DND-41 (cell line): ENCODE results near the gene TMEM61.

Source experiments
- ATAC-seq: fragments of 200-7000 bp; cut with Tn5 transposase; 3 replicates; pipeline ENCODE4 v1.9.1; 2021; ENCODE audit warnings: low read depth; ENCODE audit not compliant: insufficient read depth
- DNase-seq: peaks from one replicate; pipeline ENCODE4 v3.0.0-alpha.2; 2020
- H2AFZ ChIP-seq: 2 replicates; pipeline ENCODE4 v1.6.0; 2012; ENCODE audit warnings: low read depth, low read length
- H3K27ac ChIP-seq: 2 replicates; pipeline ENCODE4 v1.5.1; 2012; ENCODE audit warnings: low read length, inconsistent platforms
- H3K27me3 ChIP-seq: fragments of 200-600 bp; sonication (generic); 2 replicates; pipeline ENCODE4 v1.6.0; 2012; ENCODE audit warnings: low read length, mild to moderate bottlenecking, inconsistent platforms; ENCODE audit not compliant: insufficient read depth, poor library complexity
- H3K36me3 ChIP-seq: 2 replicates; pipeline ENCODE4 v1.5.1; 2012; ENCODE audit warnings: low read length, inconsistent platforms; ENCODE audit not compliant: insufficient read depth
- H3K4me1 ChIP-seq: 2 replicates; pipeline ENCODE4 v1.5.1; 2012; ENCODE audit warnings: mild to moderate bottlenecking, low read length; ENCODE audit not compliant: insufficient read depth
- H3K4me2 ChIP-seq: 2 replicates; pipeline ENCODE4 v1.6.0; 2012; ENCODE audit warnings: mild to moderate bottlenecking, moderate library complexity, low read length, inconsistent platforms; ENCODE audit not compliant: insufficient read depth
- H3K4me3 ChIP-seq, 2 experiments: fragments of 200-600 bp in 1 of 2; shearing (Covaris generic) in 1 of 2; 2 replicates each; pipeline ENCODE4 v1.5.1; 2012 to 2016; ENCODE audit warnings: inconsistent platforms in 2 of 2, low read length in 2 of 2, mild to moderate bottlenecking in 2 of 2, low read depth in 1 of 2, moderate library complexity in 1 of 2
- H3K79me2 ChIP-seq: 2 replicates; pipeline ENCODE4 v1.6.0; 2012; ENCODE audit warnings: low read length, inconsistent platforms; ENCODE audit not compliant: insufficient read depth
- H3K9ac ChIP-seq: 2 replicates; pipeline ENCODE4 v1.6.0; 2012; ENCODE audit warnings: low read depth, mild to moderate bottlenecking, inconsistent platforms, low read length, moderate library complexity
- H3K9me3 ChIP-seq: 2 replicates; pipeline ENCODE4 v1.5.1; 2012; ENCODE audit warnings: low read length, moderate library complexity, mild to moderate bottlenecking, inconsistent platforms; ENCODE audit not compliant: insufficient read depth, severe bottlenecking
- H4K20me1 ChIP-seq: 2 replicates; pipeline ENCODE4 v1.6.0; 2012; ENCODE audit warnings: low read length; ENCODE audit not compliant: insufficient read depth
- EZH2 ChIP-seq: IDR thresholded peaks from 3 replicates; pipeline ENCODE4 v1.6.1; 2012; ENCODE audit warnings: borderline replicate concordance, low read depth, mild to moderate bottlenecking, moderate library complexity, low read length, inconsistent platforms; ENCODE audit not compliant: severe bottlenecking
- TF ChIP-seq, protein P1 (sequence below): IDR thresholded peaks from 2 replicates; pipeline ENCODE4 v1.5.1; 2012; ENCODE audit warnings: borderline replicate concordance, low read length, moderate library complexity, mild to moderate bottlenecking; ENCODE audit not compliant: poor library complexity, severe bottlenecking; ENCODE audit errors: extremely low read depth

TMEM61 gene

DNA sequence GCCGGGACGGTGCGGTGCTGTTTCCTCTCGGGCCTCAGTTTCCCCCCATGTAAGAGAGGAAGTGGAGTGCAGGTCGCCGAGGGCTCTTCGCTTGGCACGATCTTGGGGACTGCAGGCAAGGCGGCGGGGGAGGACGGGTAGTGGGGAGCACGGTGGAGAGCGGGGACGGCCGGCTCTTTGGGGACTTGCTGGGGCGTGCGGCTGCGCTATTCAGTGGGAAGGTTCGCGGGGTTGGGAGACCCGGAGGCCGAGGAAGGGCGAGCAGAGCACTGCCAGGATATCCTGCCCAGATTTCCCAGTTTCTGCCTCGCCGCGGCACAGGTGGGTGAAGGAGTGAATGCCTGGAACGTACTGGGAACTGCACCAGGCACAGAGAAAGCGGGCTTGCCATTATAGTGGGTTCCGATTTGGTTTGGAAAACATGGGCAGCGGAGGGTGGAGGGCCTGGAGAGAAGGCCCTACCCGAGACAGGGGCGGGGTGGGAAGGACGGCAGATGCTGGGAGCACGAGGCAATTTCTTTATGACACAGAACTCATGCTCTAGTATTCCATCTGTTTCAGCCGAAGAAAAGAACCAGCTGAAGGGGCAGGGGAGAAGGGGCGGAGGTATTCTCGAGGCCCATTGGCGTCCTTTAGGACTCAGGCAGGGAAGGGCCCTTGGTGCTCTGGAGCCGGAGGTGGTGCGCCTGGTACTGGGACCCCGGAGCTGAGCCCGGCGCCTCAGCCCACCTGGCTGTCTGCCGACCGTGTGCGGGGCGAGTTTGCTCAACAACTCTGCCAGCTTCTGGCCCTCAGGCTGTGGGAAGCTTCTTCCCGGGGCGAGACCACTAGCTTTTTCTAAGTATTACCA is 59.9 kb downstream of the TMEM61 start:
- Histone ChIP-seq H4K20me1 (no peaks in the 10 kb centered on the region), H3K4me3 (no peak overlapping the region), H3K4me1 (no peaks in the 10 kb centered on the region), H3K9ac (no peak overlapping the region), H2AFZ (no peak overlapping the region), H3K4me2 (no peak overlapping the region), H3K27ac (no peak overlapping the region), H3K36me3 (no peaks in the 10 kb centered on the region), H3K9me3 (no peaks in the 10 kb centered on the region), H3K79me2 (no peaks in the 10 kb centered on the region), H3K27me3 (peaks cover 18% of the 10 kb centered on the region)
- no peak for DNase-seq
- TF ChIP-seq EZH2: no peak
- TF ChIP-seq, protein P1, sequence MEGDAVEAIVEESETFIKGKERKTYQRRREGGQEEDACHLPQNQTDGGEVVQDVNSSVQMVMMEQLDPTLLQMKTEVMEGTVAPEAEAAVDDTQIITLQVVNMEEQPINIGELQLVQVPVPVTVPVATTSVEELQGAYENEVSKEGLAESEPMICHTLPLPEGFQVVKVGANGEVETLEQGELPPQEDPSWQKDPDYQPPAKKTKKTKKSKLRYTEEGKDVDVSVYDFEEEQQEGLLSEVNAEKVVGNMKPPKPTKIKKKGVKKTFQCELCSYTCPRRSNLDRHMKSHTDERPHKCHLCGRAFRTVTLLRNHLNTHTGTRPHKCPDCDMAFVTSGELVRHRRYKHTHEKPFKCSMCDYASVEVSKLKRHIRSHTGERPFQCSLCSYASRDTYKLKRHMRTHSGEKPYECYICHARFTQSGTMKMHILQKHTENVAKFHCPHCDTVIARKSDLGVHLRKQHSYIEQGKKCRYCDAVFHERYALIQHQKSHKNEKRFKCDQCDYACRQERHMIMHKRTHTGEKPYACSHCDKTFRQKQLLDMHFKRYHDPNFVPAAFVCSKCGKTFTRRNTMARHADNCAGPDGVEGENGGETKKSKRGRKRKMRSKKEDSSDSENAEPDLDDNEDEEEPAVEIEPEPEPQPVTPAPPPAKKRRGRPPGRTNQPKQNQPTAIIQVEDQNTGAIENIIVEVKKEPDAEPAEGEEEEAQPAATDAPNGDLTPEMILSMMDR: no peak
- no peak for ATAC-seq

DNA sequence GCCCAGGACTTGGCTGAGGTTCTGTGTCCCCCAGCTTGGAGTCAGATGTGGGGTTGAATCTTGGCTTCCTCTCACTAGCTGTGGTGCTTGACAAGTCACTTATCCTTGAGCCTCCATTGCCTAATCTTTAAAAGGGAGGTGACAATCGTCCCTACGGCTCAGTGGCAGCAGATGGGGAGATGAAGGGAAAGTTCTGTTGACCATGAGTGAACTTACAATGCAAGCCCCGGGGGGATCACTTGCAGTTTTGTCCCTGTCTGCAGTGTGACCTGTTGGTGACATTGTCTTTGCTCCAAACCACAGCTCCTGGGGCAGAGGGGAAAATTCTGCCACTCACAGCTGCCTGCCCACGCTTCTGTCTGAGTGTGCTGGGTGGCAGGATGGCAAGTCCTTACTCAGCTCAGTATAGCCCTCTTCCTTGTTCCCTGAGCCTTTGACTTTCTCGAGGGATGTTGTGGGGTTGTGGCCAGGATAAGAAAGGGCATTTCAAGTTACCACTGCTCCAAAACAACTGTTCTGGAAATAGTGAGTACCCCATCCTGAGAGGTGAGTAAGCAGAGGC is 60.6 kb downstream of the TMEM61 start:
- no peak overlapping the region for H2AFZ ChIP-seq
- no peaks in the 10 kb centered on the region for H3K79me2 ChIP-seq
- no peaks in the 10 kb centered on the region for H3K36me3 ChIP-seq
- no peaks in the 10 kb centered on the region for H3K4me1 ChIP-seq
- DNase-seq: no peak
- no peaks in the 10 kb centered on the region for H4K20me1 ChIP-seq
- ATAC-seq: no peak
- TF ChIP-seq EZH2: no peak
- TF ChIP-seq, protein P1: no peak
- no peak overlapping the region for H3K4me3 ChIP-seq
- H3K27ac ChIP-seq: no peak overlapping the region
- no peak overlapping the region for H3K9ac ChIP-seq
- H3K4me2 ChIP-seq: no peak overlapping the region
- peaks cover 16% of the 10 kb centered on the region for H3K27me3 ChIP-seq
- no peaks in the 10 kb centered on the region for H3K9me3 ChIP-seq

DNA sequence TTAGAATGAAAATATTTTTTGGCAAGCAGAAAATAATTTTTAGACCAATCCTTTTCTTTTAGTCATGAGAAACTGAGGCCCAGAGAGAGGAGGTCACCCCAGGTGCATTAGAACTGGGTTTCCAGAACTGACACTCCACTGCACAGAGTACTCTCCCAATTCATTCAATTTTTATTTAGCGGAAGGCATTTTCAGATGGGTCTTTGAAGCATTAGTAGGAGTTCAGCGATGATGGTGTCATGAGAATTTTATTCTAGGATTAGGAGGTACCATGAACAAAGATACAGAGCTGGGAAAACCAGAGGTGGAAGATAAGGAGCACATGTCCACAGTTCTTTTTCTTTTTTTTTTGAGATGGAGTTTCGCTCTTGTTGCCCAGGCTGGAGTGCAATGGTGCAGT is 61.2 kb downstream of the TMEM61 start:
- DNase-seq (no peak), ATAC-seq (no peak)
- Histone ChIP-seq H4K20me1 (no peaks in the 10 kb centered on the region), H3K27ac (no peak overlapping the region), H3K9ac (no peak overlapping the region), H3K4me3 (no peak overlapping the region), H3K27me3 (peaks cover 13% of the 10 kb centered on the region), H3K4me2 (no peak overlapping the region), H3K36me3 (no peaks in the 10 kb centered on the region), H3K79me2 (no peaks in the 10 kb centered on the region), H2AFZ (no peak overlapping the region), H3K9me3 (no peaks in the 10 kb centered on the region), H3K4me1 (no peaks in the 10 kb centered on the region)
- TF ChIP-seq, protein P1: no peak
- no peak for TF ChIP-seq EZH2
